GM18861 (cell line): ENCODE measurements around the gene ANKRD28.

ENCODE experiments used
- ATAC-seq: cut with Tn5 transposase; IDR thresholded peaks from one replicate; pipeline ENCODE4 v1.9.1; 2021; ENCODE audit not compliant: unreplicated experiment

The ANKRD28 gene

DNA sequence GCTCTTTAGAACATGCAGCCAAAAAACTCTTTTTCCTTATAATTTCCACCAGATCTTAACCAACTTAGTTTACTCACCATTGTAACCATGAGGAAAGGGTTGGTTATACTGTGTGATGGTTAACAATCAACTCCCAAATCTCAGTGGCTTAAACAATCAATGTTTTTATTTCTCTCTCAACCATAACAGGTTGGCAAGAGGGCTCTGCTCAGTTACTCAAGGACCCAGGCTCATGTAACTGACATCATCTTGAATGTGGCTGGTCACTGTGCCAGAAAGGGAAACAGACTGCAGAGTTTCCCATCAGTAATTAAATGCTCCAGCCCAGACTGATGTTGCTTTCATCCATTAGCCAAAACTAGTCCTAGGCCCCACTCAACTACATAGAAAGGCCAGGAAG, 69.0 kb downstream of the ANKRD28 start:
- ATAC-seq: no peak

DNA sequence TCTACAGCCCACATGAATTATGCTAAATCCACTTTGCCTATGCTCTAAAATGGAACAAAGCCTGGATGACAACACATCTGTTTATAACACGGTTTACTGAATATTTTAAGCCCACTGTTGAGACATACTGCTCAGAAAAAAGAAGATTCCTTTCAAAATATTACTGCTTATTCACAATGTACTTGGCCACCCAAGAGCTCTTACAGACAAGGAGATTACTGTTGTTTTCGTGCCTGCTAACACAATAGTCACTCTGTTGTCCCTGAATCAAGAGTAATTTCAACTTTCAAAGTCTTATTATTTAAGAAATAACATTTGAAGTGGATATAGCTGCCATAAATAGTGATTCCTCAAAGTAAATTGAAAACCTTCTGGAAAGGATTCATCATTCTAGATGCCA, 70.9 kb downstream of the ANKRD28 start:
- no peak for ATAC-seq

DNA sequence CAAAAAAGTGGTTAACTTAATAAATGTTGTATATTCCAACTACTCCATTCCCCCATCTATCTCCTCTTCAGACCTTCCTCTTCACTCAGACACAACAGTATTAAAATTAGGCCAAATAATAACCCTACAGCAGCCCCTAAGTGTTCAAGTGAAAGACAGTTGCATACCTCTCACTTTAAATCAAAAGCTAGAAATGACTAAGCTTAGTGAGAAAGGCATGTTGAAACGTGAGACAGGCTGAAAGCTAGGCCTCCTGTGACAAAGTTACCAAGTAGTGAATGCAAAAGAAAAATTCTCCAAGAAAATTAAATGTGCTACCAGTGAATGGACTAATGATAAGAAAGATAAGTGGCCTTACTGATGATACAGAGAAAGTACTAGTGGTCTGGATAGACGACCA, 71.7 kb downstream of the ANKRD28 start:
- peak; percentile 91 for ATAC-seq

DNA sequence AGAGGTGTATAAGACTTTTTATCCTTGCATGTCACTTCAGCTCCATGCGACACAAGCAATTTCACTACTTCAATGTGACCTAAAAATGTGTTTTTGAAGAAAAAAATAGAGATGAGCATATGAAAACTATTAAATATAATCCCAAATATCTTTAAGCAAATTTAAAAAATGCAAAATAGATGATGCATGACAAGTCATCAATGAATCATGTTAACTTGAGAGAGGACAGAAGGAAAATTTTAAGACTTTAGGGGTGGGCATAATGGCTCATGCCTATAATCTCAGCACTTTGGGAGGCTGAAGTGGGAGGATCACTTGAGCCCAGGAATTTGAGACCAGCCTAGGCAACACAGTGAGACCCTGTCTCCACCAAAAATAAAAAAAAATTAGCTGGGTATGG, 73.3 kb downstream of the ANKRD28 start:
- no peak for ATAC-seq

DNA sequence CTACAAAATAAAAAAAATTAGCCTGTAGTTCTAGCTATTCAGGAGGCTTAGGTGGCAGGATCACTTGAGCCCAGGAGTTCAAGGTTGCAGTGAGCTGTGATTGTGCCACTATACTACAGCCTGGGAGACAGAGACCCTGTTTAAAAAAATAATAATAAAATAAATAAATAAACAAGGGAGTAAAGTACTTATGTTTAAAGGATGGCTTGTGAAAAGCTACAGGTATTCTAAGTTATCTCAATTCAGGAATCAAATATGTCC, 74.2 kb downstream of the ANKRD28 start:
- no peak for ATAC-seq

DNA sequence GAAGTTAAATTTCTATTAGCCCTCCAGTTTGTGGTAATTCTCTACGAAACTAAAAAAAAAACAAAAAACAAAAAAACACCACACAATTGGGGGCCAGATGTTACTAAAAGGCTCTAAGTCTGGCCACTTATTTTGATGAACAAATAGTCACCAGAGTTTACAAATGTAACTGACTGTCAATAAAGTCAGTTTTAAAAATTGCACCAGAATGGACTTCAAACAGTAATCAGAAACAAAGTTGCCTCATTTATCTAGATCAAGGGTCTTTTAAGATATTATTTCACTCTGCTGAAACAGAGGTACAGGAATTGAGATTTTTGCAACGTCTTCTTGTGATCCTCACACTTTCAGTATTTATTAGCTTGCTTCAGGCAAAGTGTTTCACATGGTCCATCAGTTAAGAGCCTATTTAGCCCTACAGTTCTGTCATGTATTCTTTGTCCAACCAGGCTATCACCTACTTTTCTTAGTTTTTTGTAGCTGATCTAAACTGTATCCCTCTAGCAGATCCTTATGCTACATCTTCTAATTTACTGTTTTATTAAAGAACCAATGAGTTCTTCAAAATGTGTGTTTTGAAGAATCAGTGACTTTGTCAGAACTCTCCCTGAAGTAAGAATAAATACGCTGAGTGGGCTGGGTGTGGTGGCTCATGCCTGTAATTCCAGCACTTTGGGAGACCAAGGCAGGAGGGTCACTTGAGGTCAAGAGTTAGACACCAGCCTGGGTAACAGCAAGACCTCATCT, 74.7 kb downstream of the ANKRD28 start:
- ATAC-seq: no peak

DNA sequence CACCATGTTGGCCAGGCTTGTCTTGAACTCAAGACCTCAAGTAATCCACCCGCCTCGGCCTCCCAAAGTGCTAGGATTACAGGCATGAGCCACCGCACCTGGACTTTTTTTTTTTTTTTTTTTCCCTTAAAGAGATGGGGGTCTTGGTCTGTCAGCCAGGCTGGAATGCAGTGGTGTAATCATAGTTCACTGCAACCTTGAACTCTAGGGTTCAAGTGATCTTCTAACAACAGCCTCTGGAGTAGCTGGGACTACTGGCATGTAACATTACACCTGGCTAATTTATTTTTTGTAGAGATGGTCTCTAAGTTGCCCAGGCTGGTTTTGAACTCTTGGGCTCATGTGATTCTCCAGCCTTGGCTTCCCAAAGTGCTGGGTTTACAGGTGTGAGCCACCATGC, 81.6 kb downstream of the ANKRD28 start:
- ATAC-seq: no peak

DNA sequence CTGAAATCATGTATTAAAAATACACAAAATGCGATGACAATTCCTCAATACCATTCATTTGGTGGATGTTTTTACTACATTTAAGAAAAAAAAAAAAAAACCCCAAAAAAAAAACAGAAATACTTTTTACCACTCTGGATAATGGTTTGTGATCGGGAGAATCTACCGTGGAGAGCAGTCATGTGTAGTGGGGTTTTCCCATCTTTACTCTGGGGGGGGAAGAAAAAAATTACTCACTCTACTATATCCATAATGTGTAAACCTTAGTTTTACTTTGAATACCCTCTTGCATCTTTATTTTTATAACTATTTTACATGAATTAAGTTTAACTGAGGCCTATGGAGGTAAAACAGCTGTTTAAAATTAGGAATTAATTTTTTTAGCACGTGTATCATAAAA, 83.3 kb downstream of the ANKRD28 start:
- ATAC-seq: no peak

DNA sequence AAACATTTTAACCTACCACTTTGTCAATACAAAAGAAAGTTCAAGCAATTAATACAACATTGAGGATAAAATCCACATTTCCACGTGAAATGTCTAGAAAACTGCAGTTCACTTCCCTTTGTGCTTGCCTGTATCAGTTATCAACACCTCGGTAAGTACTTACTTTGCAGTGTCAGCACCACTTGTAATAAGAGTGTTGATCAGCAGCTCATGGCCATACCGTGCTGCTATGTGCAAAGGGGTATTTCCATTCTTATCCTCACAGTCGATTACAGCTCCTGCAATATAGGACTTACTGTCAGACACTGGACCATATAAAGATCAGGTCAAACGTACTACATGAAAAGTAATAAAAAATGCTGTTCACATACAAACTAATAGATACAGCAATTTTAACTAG, 84.4 kb downstream of the ANKRD28 start:
- ATAC-seq: no peak

DNA sequence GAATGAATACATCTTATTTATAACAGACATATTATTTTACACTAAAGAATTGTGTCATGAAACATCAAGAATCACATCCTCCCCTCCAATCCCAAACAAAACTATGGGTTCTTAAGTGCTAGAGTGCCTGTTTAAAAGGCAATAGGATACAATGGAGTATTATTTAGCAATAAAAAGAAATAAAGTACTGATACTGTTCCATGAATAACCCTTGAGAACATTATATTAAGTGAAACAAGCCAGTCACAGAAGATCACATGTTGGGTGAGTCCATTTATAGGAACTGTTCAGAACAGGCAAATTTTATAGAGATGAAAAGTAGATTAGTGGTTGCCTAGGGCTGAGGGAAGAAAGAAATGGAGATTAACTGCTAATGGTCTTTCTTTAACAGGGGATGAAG, 86.5 kb downstream of the ANKRD28 start:
- no peak for ATAC-seq

DNA sequence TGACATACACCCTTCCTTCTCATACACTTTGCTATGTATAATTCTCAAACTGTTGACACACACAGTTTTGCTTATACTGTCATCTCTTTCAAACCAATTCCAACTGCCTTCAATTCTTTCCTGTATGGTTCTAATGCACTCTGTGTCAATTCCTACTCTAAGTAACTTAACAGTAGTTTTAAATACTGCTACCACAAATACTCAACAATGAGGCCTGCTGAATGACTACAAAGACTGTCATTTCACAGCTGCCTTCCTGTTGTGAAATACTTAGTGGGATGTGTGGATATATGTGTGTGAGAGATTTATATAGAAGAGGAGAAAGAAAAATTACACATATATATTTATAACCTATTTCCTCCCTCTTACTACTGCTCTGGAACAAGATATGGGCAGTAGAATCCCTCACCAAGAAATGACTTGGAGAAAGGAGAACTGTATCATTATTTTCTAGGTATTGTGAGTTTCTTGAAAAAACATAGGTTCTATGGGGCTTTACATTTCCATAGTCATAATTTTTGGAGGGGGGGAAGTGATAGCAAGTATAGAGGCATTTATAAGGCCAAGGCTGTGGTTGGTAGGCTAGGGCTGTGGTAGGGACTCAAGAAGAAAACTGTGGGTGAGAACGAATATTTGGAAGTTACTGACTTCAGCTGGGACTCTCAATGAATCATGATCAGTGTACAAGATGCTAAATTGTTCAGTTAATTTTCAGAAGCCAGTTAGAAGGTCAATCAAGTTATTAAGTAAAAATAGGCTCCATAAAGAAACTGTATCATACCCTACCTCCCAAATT, 88.7 kb downstream of the ANKRD28 start:
- no peak for ATAC-seq

DNA sequence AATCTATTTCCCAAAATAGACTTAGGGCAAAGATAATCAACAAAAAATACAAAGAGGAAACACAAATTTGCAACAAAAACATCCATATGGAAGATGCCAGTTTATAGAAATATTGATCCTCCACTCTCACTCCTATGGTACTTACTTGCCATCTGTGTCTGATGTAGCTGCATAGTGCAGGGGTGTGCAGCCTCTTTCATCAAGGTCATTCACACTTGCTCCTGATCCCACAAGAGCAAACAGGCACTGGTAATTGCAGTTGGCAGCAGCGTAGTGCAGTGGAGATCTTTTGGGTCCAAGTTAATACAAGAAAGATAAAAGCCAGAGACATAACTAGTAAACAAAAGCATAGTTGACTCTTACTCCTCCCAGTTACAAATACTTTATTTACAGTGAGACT, 90.0 kb downstream of the ANKRD28 start:
- ATAC-seq: no peak

DNA sequence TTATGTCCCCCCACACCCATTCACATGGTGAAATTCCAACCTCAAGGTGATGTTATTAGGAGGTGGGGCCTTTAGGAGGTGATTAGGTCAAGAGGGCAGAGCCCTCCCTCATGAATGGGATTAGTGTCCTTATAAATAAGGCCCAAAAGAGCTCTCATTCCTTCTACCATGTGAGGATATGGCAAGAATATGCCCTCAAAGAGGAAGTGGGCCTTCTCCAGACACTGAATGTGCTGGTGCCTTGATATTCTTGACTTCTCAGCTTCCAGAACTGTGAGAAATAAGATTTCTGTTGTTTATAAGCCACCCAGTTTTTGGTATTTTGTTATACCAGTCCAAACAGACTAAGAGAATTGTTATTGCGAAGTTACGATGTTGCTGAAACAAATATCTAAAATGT, 94.4 kb downstream of the ANKRD28 start:
- no peak for ATAC-seq

DNA sequence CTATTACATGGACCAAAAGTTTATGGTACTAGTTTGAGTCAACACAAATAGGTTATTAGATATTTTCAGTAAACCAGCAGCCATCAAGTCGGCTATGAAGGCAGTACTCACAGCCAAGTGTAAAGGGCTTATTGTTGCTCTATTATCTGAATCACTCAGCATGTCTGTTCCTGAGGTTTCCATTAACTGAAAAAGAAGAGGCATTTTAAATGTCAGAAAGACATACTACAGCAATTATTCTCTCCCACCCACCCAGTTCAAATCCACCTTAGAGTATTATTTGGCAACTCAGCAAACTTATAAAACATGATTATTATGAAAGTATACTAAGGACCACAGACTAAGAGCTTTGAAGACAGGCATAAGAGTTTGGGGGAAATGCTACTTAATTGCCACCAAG, 103.2 kb downstream of the ANKRD28 start:
- ATAC-seq: no peak

DNA sequence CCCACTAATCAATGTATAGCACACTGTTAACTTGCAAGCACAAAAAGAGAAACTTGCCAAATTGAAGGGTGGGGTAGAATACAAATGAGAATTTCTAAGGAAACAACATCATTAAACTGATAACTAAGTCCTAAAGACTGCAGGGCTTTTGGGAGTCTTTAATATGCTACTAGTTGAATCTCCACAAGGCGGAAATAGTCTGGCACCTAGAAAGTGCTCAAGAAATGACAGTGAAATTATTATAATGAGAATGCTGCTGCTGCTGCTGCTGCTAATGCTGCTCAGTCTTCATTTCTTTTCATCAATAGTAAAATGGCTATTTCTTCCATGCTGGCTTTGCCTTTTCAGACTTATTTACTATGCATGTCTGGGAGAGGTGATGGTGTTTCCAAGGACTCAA, 104.4 kb downstream of the ANKRD28 start:
- no peak for ATAC-seq

DNA sequence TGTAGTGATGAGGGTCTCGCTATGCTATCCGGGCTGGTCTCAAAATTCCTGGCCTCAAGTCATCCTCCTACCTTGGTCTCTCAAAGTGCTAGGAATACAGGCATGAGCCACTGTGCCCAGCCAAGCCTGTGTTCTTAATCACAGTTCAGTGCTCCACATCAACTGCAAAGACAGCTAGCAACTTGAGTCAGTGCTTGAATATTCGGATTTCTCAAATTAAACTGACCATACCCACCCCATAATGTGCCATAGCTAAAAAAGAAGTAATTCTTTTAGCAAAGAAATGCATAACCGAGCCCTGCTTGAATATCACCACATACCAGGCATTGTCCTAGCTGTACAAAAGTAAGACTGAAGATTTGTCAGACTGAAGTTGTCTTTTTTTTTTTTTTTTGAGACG, 107.0 kb downstream of the ANKRD28 start:
- ATAC-seq: no peak

DNA sequence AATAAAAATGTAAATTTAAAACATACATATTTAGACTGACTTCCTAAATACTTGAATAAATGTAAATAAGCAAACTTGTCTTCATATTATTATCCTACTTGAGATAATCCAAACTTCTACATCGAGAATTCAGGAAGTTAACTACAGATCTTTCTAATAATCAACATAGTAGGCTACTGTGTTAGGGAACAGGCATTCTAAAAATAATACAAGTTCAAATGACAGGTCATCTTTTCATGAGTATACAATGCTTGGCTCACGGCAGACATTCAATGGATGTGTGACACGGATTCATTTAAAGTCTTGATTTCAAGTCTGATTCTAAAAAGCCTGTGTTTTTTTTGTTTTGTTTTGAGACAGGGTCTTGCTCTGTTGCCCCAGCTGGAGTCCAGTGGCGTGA, 107.5 kb downstream of the ANKRD28 start:
- ATAC-seq: no peak

DNA sequence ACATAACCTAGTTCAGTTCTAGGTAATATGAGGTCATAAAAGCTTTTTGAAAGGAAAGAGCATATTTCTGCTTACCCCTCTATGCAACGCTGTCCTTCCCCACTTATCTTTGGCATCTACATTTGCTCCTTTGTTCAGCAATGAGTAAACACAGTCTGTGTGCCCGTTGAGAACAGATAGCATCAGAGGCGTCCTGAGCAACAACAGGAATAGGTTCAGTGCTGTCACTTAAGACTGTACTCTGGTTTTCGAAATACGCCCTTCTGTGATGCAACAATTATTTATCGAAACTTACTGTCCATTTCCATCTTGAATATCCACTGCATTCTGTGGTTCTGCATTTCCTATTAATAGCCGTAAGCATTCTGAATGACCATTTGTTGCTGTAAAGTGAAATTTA, 111.9 kb downstream of the ANKRD28 start:
- ATAC-seq: no peak

DNA sequence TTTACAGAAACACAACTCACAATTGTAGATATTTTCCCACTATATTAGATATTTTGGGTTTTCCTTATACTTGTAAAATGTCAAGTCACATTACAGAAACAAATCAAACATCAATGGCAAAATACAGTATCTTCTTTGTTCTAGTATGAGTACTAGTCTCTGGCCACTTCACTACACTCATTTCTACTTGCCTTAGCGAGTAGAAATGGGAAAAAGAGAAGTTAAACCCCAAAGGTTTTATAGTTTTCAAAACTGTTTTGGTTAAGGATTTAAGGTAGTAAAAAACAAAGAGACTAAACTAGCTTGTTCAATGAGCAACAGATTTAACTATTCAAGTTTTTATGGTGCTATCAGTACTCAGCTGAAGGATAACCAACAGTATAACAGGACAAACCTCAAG, 114.5 kb downstream of the ANKRD28 start:
- no peak for ATAC-seq

DNA sequence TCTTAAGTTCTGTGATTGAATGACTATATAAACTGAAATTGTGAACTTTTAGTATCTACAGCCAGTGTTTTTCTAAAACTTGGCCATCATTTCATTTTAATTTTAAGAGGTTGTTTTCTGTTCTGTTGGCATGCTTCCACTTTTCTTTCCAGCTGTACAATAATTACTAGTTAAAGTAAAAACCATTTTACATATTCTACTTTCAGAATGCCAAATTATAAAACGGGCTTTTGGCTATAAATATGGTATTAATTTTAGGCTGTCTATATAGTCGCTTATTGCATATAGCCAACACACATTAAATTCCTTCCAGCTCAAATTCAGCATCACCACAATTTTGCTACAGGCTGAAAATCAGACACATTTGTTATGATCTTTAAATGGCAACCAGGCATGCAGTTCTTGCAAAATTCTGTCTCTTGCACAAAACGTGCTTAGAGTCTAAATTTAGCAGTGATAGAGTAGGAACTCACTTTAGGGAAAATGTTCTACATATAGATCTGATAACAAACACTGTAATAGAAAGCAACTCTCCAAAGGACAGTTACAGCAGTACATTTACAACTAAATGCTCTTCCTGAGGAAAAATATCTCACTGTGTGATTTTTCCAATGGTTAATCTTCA, 115.1 kb downstream of the ANKRD28 start:
- no peak for ATAC-seq

DNA sequence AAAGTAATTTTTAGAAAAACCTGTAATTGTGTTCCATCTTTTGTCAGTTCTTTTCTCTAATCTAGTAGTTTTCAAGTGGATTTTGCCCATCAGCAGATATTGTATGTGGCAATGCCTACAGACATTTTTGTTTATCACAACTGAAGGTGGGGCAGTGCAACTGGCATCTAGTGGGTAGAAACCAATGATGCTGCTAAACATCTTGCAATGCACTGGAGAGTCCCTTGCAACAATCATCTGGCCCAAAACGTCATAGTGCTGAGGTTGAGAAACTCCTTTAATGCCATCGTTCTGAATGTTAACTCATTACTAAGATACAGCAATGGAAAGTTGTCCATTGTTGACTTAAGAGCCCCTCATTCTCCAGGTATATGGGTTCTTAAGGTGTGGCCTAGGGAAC, 116.1 kb downstream of the ANKRD28 start:
- ATAC-seq: no peak

DNA sequence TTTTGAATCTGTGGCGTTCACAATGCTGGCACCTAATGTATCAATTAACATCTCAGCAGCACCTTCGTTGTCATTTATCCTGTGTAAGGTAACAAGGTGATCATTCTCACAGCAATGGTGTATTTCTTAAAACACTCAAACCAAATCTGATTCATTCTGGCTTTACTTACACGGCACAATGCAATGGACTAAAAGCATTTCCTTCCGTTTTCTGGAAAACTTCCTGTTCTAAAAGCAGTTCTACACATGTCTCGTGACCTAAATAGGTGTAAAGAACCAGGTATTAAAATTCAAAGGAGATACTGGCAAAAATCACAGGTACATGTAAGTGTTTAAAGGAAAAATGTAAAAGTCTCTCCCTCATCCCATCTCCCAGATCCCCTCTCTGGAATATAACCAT, 118.5 kb downstream of the ANKRD28 start:
- ATAC-seq: no peak

DNA sequence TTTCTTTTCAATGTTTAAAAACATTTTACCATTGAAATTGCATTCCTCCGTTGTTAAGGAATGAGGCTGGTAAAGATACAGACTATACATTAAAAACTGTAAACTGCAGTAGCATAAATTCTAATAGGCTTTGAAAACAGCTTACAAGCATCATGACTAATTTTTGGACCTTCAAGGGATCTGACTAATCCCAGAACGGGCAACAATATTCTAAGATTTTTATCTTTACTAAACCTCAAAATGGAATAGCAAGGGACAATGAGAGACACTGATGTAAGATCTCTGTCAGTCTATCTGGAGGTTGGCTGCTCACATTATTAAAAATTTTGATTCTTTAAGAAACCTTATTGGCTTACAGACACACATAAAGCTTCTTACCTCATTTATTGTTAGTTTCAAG, 121.5 kb downstream of the ANKRD28 start:
- ATAC-seq: no peak
